Neutrophil (primary cell): ENCODE results near the gene ACTR3C.
"Not testable (repeated sequence)": the region's sequence is repeated elsewhere in the genome, so short reads cannot be mapped to it uniquely, and the experiment has no call there.

Source experiments
- H3K27ac ChIP-seq: fragments of 200-600 bp; sonication (generic); 2 replicates; pipeline ENCODE4 v1.5.1; 2016; ENCODE audit warnings: mild to moderate bottlenecking, moderate library complexity
- H3K27me3 ChIP-seq: fragments of 200-600 bp; sonication (generic); 2 replicates; pipeline ENCODE4 v1.6.0; 2016; ENCODE audit warnings: mild to moderate bottlenecking
- H3K36me3 ChIP-seq: fragments of 200-600 bp; sonication (generic); 2 replicates; pipeline ENCODE4 v1.5.1; 2017
- H3K4me1 ChIP-seq, 2 experiments: fragments of 200-600 bp in 1 of 2; sonication (generic) in 1 of 2; 1 replicate in 1 of 2; 2 replicates in 1 of 2; pipeline versions ENCODE4 v1.5.1 to v1.6.1; 2013 to 2016; ENCODE audit warnings: low read depth in 1 of 2, low read length in 1 of 2, mild to moderate bottlenecking in 1 of 2, moderate library complexity in 1 of 2; ENCODE audit not compliant: control insufficient read depth in 1 of 2, insufficient read depth in 1 of 2
- H3K4me3 ChIP-seq, 2 experiments: fragments of 200-600 bp in 1 of 2; sonication (generic) in 1 of 2; 1 replicate in 1 of 2; 2 replicates in 1 of 2; pipeline ENCODE4 v1.5.1; 2013 to 2016; ENCODE audit warnings: low read depth in 1 of 2, low read length in 1 of 2, mild to moderate bottlenecking in 1 of 2, moderate library complexity in 1 of 2
- H3K9me3 ChIP-seq: fragments of 200-600 bp; sonication (generic); 2 replicates; pipeline ENCODE4 v1.5.1; 2016
- TF ChIP-seq, protein P1 (sequence below): fragments of 200-600 bp; sonication (generic); IDR thresholded peaks from 2 replicates; pipeline ENCODE4 v1.5.1; 2016; ENCODE audit warnings: antibody characterized with exemption

The ACTR3C gene

DNA sequence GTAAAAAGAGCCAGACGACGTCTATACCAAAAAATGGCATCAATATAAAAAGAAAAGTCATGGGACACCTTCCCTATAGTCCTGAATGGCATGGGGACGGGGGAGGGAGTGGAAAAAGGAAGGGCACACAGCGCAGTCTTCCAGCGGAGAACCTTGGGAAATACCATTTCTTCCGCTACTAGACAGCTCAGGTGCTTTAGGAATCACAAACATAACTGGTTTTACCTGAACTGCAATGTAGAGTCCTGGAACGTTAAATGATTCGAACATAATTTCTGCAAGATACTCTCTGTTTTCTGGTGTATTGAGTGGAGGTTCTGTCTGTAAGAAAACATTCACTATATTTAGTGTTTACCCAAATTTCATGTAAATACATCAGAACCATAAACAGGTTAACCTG lies 28.3 kb downstream of the ACTR3C start:
- H3K27me3 ChIP-seq, H3K4me1 ChIP-seq, H3K36me3 ChIP-seq, H3K4me3 ChIP-seq, H3K27ac ChIP-seq, H3K9me3 ChIP-seq: not testable (repeated sequence)

DNA sequence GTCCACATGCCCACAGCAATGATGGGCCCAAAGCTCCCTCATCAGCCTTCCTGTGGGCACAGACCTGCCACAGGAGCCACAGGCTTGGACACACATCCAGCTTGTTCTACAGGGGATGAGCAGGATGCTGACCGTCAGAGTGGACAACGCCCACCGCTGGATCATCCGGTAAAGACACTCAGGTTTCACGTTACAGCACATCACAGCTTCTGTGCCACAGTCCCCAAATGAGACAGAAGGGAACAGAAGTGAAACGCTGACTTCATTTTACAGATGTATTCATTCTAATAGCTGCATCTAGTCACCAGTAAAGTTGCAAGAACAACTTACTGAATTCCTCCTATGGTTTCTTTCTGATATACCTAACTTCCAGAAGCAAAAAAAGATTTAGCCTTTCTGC lies 33.0 kb downstream of the ACTR3C start:
- H3K9me3 ChIP-seq, H3K4me1 ChIP-seq, H3K27ac ChIP-seq, H3K27me3 ChIP-seq, H3K4me3 ChIP-seq, H3K36me3 ChIP-seq: not testable (repeated sequence)

DNA sequence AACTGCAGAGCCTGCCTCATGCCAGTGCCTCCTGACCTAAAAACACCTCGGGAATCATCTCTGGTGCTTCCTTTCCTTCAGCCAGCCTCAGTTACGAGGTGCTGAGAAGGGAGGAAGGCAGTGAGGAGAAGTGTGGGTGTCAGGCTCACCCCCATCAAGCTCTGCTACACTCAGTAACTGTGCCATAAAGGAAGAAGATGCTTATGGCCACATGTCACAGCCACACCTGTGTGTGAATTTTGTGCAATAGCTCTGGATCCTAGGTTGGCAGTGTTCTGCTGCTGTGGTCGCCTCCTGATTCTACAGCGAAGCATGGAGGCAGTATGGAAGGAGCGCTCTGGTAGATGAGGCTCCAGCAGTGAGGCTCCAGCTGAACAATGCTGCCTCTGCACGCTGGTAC lies 34.5 kb downstream of the ACTR3C start:
- H3K27me3 ChIP-seq, H3K9me3 ChIP-seq, H3K4me1 ChIP-seq, H3K36me3 ChIP-seq, H3K27ac ChIP-seq, H3K4me3 ChIP-seq: not testable (repeated sequence)

DNA sequence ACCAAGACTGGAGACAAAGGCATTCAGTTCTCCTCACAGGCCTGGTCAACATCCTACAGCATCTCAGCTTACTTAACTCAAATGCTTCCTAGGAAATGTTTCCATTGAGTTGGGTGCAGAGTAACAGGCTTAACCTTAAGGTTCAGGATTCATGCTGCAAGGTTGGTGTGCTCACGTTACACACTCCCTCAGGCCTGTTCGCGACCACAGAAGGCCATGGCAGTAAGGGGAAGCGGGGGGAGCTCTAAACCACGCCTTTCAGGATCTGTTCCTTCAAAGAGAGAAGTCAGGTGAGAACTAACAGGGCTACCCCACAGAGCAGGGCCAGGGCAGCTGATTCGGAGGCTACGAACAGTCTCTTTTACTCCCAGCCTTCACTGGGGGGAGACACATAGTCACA lies 35.5 kb downstream of the ACTR3C start:
- H3K36me3 ChIP-seq, H3K27me3 ChIP-seq, H3K4me3 ChIP-seq, H3K4me1 ChIP-seq, H3K27ac ChIP-seq, H3K9me3 ChIP-seq: not testable (repeated sequence)

- TF ChIP-seq, protein P1, sequence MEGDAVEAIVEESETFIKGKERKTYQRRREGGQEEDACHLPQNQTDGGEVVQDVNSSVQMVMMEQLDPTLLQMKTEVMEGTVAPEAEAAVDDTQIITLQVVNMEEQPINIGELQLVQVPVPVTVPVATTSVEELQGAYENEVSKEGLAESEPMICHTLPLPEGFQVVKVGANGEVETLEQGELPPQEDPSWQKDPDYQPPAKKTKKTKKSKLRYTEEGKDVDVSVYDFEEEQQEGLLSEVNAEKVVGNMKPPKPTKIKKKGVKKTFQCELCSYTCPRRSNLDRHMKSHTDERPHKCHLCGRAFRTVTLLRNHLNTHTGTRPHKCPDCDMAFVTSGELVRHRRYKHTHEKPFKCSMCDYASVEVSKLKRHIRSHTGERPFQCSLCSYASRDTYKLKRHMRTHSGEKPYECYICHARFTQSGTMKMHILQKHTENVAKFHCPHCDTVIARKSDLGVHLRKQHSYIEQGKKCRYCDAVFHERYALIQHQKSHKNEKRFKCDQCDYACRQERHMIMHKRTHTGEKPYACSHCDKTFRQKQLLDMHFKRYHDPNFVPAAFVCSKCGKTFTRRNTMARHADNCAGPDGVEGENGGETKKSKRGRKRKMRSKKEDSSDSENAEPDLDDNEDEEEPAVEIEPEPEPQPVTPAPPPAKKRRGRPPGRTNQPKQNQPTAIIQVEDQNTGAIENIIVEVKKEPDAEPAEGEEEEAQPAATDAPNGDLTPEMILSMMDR, result peak; percentile 48
- not testable (repeated sequence) for H3K9me3 ChIP-seq, H3K4me1 ChIP-seq, H3K27ac ChIP-seq, H3K36me3 ChIP-seq, H3K4me3 ChIP-seq, H3K27me3 ChIP-seq
Observed at GRCh38 chr7:150285849-150286754, 37.2 kb downstream of the ACTR3C start.

DNA sequence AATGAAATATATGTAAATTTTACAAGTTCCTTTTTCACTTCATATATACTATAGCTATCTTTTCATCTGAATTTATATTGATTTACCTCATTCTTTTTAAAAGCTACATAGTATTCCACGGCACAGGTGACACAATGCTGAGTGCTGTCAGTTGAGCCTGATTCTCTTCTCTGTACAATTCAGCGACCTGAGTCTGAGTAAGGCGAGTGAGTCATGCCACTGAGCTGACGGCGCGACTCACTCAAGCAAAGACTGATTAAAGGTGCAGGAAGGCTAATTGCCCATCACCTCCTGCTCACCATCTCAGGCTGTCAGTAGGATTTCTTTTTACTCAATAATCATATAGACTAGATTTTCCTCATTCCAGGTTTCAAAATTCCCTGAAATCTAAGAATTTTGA lies 39.7 kb downstream of the ACTR3C start:
- H3K9me3 ChIP-seq, H3K27me3 ChIP-seq, H3K36me3 ChIP-seq, H3K27ac ChIP-seq, H3K4me1 ChIP-seq, H3K4me3 ChIP-seq: not testable (repeated sequence)

GRCh38 chr7:150283111-150283510 lies 40.2 kb downstream of the ACTR3C start:
- not testable (repeated sequence) for H3K4me3 ChIP-seq, H3K27me3 ChIP-seq, H3K36me3 ChIP-seq, H3K27ac ChIP-seq, H3K9me3 ChIP-seq, H3K4me1 ChIP-seq

GRCh38 chr7:150281681-150282403 lies 41.5 kb downstream of the ACTR3C start:
- H3K9me3 ChIP-seq, H3K27ac ChIP-seq, H3K36me3 ChIP-seq, H3K4me1 ChIP-seq, H3K27me3 ChIP-seq, H3K4me3 ChIP-seq: not testable (repeated sequence)

DNA sequence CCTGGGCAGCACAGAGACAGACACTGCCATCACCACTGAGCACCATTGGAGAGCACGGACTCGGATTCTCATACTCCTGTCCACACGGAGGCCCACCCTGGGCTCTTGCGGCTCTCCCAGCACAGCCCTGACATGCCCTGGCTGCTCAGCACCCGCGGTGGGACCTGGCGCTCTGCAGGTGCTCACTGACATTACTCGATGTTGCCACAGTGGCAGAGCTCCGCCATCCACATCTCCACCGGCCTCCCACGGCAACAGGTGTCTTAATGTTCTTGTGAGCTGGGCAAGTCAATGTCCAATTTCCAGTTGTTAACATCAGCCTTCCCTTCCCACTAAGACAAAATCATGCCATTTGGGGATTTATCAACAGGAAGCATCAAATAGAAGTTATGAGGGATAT lies 45.0 kb downstream of the ACTR3C start:
- H3K4me3 ChIP-seq, H3K27me3 ChIP-seq, H3K4me1 ChIP-seq, H3K36me3 ChIP-seq, H3K27ac ChIP-seq, H3K9me3 ChIP-seq: not testable (repeated sequence)
